K562 (cell line): Measurements from ENCODE around the gene LRRTM2. TPM values are rescaled to one million over a fixed set of nuclear protein-coding genes. Genes with fewer than 3 reads are reported as not detected.
"Not testable (repeated sequence)": the region's sequence is repeated elsewhere in the genome, so short reads cannot be mapped to it uniquely, and the experiment has no call there.

Experiments
- ATAC-seq: fragments of 200-7000 bp; cut with Tn5 transposase; 3 replicates; pipeline ENCODE4 v1.9.1; 2020; ENCODE audit warnings: moderate library complexity
- BruUV-seq: library from RNA; stranded (reverse); fragments of 400-500 nt; replicated peaks from 2 replicates; lab custom pipeline; 2021; lab: Mats Ljungman, UMichigan
- CTCF ChIA-PET: fragments of 300-600 bp; formaldehyde crosslinking; extraction: SDS; loops from one replicate; lab custom pipeline; 2021; ENCODE audit warnings: low intra/inter-chr PET ratio; lab: Yijun Ruan, JAX
- POLR2A ChIA-PET: fragments of 300-600, 350-650 bp; sonication (Branson Sonifier 250); formaldehyde crosslinking; extraction: SDS; loops from one replicate; lab custom pipeline; 2021; ENCODE audit warnings: antibody characterized with exemption, inconsistent platforms; lab: Yijun Ruan, JAX
- DNase-seq, 4 experiments: peaks; one replicate each; pipeline versions ENCODE4 v3.0.0 to v3.0.0-alpha.2; 2011 to 2018; ENCODE audit warnings: low spot score in 3 of 4, mixed read lengths in 3 of 4; ENCODE audit errors: extremely low read depth in 1 of 4
- FAIRE-seq: peaks from 2 replicates; lab custom pipeline; 2011; peaks lifted over from hg19 to GRCh38; lab: Jason Lieb, UNC
- H2AFZ ChIP-seq: 2 replicates; pipeline ENCODE4 v1.6.0; 2011; ENCODE audit warnings: low read depth, low read length, control low read depth, inconsistent platforms
- H3K27ac ChIP-seq: fragments of 200-600 bp; 3 replicates; pipeline ENCODE4 v1.8.0; 2011; ENCODE audit warnings: low read depth, mild to moderate bottlenecking, control low read depth, inconsistent platforms, low read length, moderate library complexity, mixed read lengths; ENCODE audit errors: extremely low read depth
- H3K27me3 ChIP-seq, 2 experiments: fragments of 300-600 bp in 1 of 2; 2 replicates in 1 of 2; 3 replicates in 1 of 2; pipeline versions ENCODE4 v1.6.0 to v1.8.0; 2011; ENCODE audit warnings: inconsistent platforms in 2 of 2, low read length in 2 of 2, mild to moderate bottlenecking in 1 of 2, mixed read lengths in 1 of 2, moderate library complexity in 1 of 2; ENCODE audit not compliant: control insufficient read depth in 2 of 2, insufficient read depth in 2 of 2
- H3K36me3 ChIP-seq: fragments of 300-600 bp; 3 replicates; pipeline ENCODE4 v1.8.0; 2011; ENCODE audit warnings: mild to moderate bottlenecking, low read length, inconsistent platforms; ENCODE audit not compliant: control insufficient read depth, insufficient read depth
- H3K4me1 ChIP-seq, 2 experiments: fragments of 200-600 bp in 1 of 2; replicated peaks in 1 of 2; 2 replicates in 1 of 2; 3 replicates in 1 of 2; pipeline versions ENCODE4 v1.5.1 to v1.8.0; 2011; ENCODE audit warnings: inconsistent platforms in 2 of 2, low read length in 2 of 2, mild to moderate bottlenecking in 1 of 2, mixed read lengths in 1 of 2, moderate library complexity in 1 of 2; ENCODE audit not compliant: control insufficient read depth in 2 of 2, insufficient read depth in 2 of 2
- H3K4me2 ChIP-seq: 2 replicates; pipeline ENCODE4 v1.6.1; 2011; ENCODE audit warnings: low read length, control low read depth, inconsistent platforms, mixed read lengths; ENCODE audit not compliant: insufficient read depth
- H3K4me3 ChIP-seq: fragments of 200-600 bp; sonication (generic), shearing (Covaris generic); 2 replicates; pipeline ENCODE4 v1.5.1; 2016; ENCODE audit warnings: control low read depth, inconsistent platforms
- H3K79me2 ChIP-seq: fragments of 200-600 bp; 3 replicates; pipeline ENCODE4 v1.8.0; 2011; ENCODE audit warnings: low read length, inconsistent platforms; ENCODE audit not compliant: control insufficient read depth, insufficient read depth
- H3K9ac ChIP-seq, 2 experiments: 2 replicates each; pipeline versions ENCODE4 v1.6.0 to v1.6.1; 2011; ENCODE audit warnings: low read depth in 2 of 2, low read length in 2 of 2, control low read depth in 1 of 2, inconsistent platforms in 1 of 2, mild to moderate bottlenecking in 1 of 2, mixed read lengths in 1 of 2; ENCODE audit not compliant: insufficient read depth in 1 of 2
- H3K9me1 ChIP-seq: one replicate; pipeline ENCODE4 v1.6.0; 2011; ENCODE audit warnings: inconsistent platforms, mild to moderate bottlenecking, low read length, moderate library complexity; ENCODE audit not compliant: control insufficient read depth, insufficient read depth
- H3K9me3 ChIP-seq: replicated peaks from 2 replicates; pipeline ENCODE4 v1.5.1; 2011; ENCODE audit warnings: low read depth, low read length, inconsistent platforms; ENCODE audit not compliant: control insufficient read depth, insufficient read depth
- H4K20me1 ChIP-seq: replicated peaks from 2 replicates; pipeline ENCODE4 v1.6.1; 2011; ENCODE audit warnings: low read length, inconsistent platforms, mixed read lengths; ENCODE audit not compliant: control insufficient read depth, insufficient read depth
- CBX3 ChIP-seq, 2 experiments: IDR thresholded peaks; 1 replicate in 1 of 2; 2 replicates in 1 of 2; pipeline ENCODE4 v1.6.1; 2012; ENCODE audit warnings: inconsistent platforms in 2 of 2, low read length in 2 of 2, borderline replicate concordance in 1 of 2, control low read depth in 1 of 2
- RBM15 ChIP-seq: fragments of 200-400 bp; formaldehyde crosslinking; IDR thresholded peaks from 2 replicates; pipeline ENCODE4 v1.6.1; 2018; ENCODE audit warnings: mild to moderate bottlenecking, low read length, moderate library complexity; ENCODE audit not compliant: insufficient read depth
- TCF3 ChIP-seq: sonication (generic); formaldehyde crosslinking; IDR thresholded peaks from 2 replicates; pipeline ENCODE4 v1.4.0; 2020; ENCODE audit warnings: mild to moderate bottlenecking, missing genetic modification reagents
- TRIM24 ChIP-seq, 2 experiments: fragments of 450-650 bp; IDR thresholded peaks; 2 replicates each; pipeline ENCODE4 v1.6.1; 2016
- TRIM28 ChIP-seq: fragments of 450-650 bp; IDR thresholded peaks from 2 replicates; pipeline ENCODE4 v1.6.1; 2017
- ZNF57 ChIP-seq: fragments of 450-650 bp; formaldehyde crosslinking; IDR thresholded peaks from 2 replicates; pipeline ENCODE4 v1.4.0; 2020; ENCODE audit warnings: mild to moderate bottlenecking, moderate library complexity
- WGBS: fragments of 100-300 bp; shearing (Covaris generic); methylation state at CpG from one replicate; pipeline ENCODE4 v1.1.6; 2016; ENCODE audit warnings: low coverage, mixed read lengths; ENCODE audit not compliant: insufficient coverage; ENCODE audit errors: missing lambda C conversion rate; 5-methylcytosine and 5-hydroxymethylcytosine counted together
- in situ Hi-C: fragments of 300-500 bp; cut with MboI; formaldehyde crosslinking; loops from 4 replicates; pipeline ENCODE4 v1.15.0; 2018; ENCODE audit warnings: inconsistent platforms, mixed read lengths
- intact Hi-C: fragments of 100-400 bp; cut with micrococcal nuclease; formaldehyde crosslinking; loops from 2 replicates; pipeline ENCODE4 v1.14.2; 2022
- polyA plus RNA-seq, 8 experiments: library from polyadenylated mRNA; depleted of rRNA in 4 of 8; stranded (reverse) in 5 of 8; unstranded in 3 of 8; fragments of >200 nt; fragmentation: Nextera tagmentation in 2 of 8; fragmentation: Illumina TruSeq in 1 of 8; extraction: Ambion mirVana in 2 of 8; extraction: Trizol in 1 of 8; gene quantifications; 2 replicates each; pipeline versions ENCODE4 v1.2.1 to v1.2.3, GENCODE V29; 2011 to 2014; ENCODE audit warnings: inconsistent platforms in 1 of 8, missing spikeins in 1 of 8
- total RNA-seq, 7 experiments: library from RNA; depleted of rRNA in 6 of 7; stranded (reverse); fragments of >200 nt in 6 of 7; fragmentation: Illumina TruSeq in 2 of 7; extraction: Trizol in 2 of 7; gene quantifications; 2 replicates each; pipeline versions ENCODE4 v1.2.1 to v1.2.3, GENCODE V29; 2011 to 2021; ENCODE audit warnings: low replicate concordance in 1 of 7

Gene LRRTM2
- total and polyA plus RNA-seq, 9 of the 15 experiments (the other 6 are each of a cell fraction or from before 2014, with no cell fraction given) = under 0.01 to 0.07 (median 0.03) TPM; not detected in 4

DNA sequence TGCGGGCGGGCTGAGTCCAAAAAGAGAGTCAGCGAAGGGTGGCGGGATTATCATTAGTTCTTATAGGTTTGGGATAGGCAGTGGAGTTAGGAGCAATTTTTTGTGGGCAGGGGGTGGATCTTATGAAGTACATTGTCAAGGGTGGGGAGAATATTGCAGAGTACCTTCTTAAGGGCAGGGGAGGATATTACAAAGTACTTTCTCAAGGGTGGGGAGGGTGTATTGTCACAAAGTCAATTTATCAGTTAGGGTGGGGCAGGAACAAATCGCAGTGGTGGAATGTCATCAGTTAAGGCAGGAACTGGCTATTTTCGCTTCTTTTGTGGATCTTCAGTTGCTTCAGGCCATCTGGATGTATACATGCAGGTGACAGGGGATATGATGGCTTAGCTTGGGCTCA, 40.3 kb downstream of the LRRTM2 start:
- ATAC-seq, H4K20me1 ChIP-seq, H3K4me1 ChIP-seq, H3K4me2 ChIP-seq, H3K9me1 ChIP-seq, H3K36me3 ChIP-seq, H3K9me3 ChIP-seq, H3K4me3 ChIP-seq, CTCF ChIA-PET, H3K27me3 ChIP-seq, intact Hi-C loops, H3K9ac ChIP-seq, H3K79me2 ChIP-seq, H2AFZ ChIP-seq, DNase-seq, H3K27ac ChIP-seq, in situ Hi-C loops, BruUV-seq: not testable (repeated sequence)
- peak; percentile 35 for FAIRE-seq
- 83% methylated on average over 6 of the region's 6 CpGs for WGBS
- POLR2A ChIA-PET = interaction anchor here (0.6 to 1.6 kb wide), 4 partner anchors 10 to 342 kb away, joined by 4 read pairs; no protein-coding TSS in a partner anchor
- TF ChIP-seq ZNF57 (peak; percentile 100), TRIM24 (IDR thresholded peaks at IDR 0.05) (peak in 1 of 2 experiments; percentile 25; a peak in 1 of 4 replicates), CBX3 (IDR thresholded peaks at IDR 0.05; ENCODE audit: borderline replicate concordance in 1 of 2, low read length in 2 of 2) (peak in 1 of 2 experiments; percentile 77; a peak in 1 of 3 replicates), TRIM28 (peak; percentile 64; the same call in 1 of the 2 replicates)

DNA sequence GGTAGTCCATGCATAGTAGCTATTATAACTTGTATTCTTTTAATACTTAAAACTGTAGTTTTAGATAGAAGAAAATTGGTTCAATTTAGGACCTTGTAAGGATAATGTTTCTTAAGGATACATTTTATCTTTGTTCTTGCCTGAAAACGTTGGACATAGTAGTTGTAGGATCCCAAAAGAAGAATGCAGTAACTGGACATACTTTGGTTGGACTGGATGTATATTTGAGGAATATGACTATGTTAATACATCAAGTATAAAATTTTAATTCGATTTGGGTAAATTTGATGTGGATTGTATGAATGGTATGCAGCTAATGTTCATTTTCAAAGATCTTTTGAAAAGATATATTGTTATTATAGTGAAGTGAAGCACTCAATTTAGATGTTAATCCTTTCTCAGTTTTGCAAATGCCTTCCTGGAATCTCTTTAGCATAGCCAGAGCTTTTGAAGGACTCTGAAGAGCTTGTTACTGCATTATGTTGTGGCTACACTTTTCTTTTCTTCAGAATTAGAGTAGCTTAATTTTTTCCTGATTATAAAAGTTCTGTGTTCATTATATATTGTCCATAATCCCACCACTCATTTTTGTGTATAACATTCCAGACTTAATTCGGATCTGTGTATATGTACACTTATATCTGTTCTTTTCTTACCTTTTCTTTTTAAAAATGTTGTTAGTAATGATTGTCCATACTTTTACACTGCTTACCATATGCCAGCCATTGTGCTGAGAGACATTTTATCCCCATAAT, 41.2 kb downstream of the LRRTM2 start:
- no peaks in the 10 kb centered on the region for H3K79me2 ChIP-seq
- H3K9ac ChIP-seq = no peak overlapping the region
- no peak overlapping the region for H3K4me3 ChIP-seq
- ChIA-PET POLR2A (interaction anchor here (0.6 to 1.6 kb wide), 5 partner anchors 9 to 343 kb away, joined by 3 to 4 read pairs (median 4); no protein-coding TSS in a partner anchor), CTCF (no interaction called here)
- H4K20me1 ChIP-seq = no peaks in the 10 kb centered on the region
- no peaks in the 10 kb centered on the region for H3K27me3 ChIP-seq
- ATAC-seq = no peak
- FAIRE-seq = no peak
- 20% methylated on average over 3 of the region's 3 CpGs for WGBS
- TF ChIP-seq RBM15 (no peak), TCF3 (CRISPR knock-in tag) (no peak)
- H3K27ac ChIP-seq = no peak overlapping the region
- H3K9me1 ChIP-seq = no peaks in the 10 kb centered on the region
- no peaks in the 10 kb centered on the region; the same call in 1 of the 2 replicates for H3K9me3 ChIP-seq
- no peak overlapping the region for H3K4me2 ChIP-seq
- BruUV-seq = no TSS peak
- H3K36me3 ChIP-seq = peaks cover 13% of the 10 kb centered on the region; the same call in 2 of the 3 replicates
- DNase-seq = no peak
- no peak overlapping the region for H2AFZ ChIP-seq
- in situ Hi-C loops (no loop called here), intact Hi-C loops (no loop called here)
- H3K4me1 ChIP-seq = no peaks in the 10 kb centered on the region
